Measurements from ENCODE around the gene NDOR1. TPM values are rescaled to one million over a fixed set of nuclear protein-coding genes. Genes with fewer than 3 reads are reported as not detected.

NDOR1 gene
- total RNA-seq, 4 donors from 2014 or later: 14.3 to 47.5 (median 22.0) TPM

GRCh38 chr9:137161558-137162486, 43.7 kb upstream of the NDOR1 start:
- no peak for DNase-seq
- H3K27me3 ChIP-seq: peaks cover 100% of the 10 kb centered on the region
- H3K9me3 ChIP-seq: no peaks in the 10 kb centered on the region
- intact Hi-C loops (cut with DNase I; ENCODE audit: low total_unique reads) (no loop called here), in situ Hi-C loops (cut with MboI; ENCODE audit: low pct_ligation_motif_present in 1 of 4, low pct_unique_long_range_greater_than_20kb in 1 of 4, low sequenced_read_pairs in 3 of 4) (no loop called here)
- H3K4me3 ChIP-seq: no peak overlapping the region
- no peak for TF ChIP-seq EP300 (IDR thresholded peaks at IDR 0.05; ENCODE audit: low read depth)
- TF ChIP-seq POLR2A (IDR thresholded peaks at IDR 0.05): no peak
- TF ChIP-seq CTCF (IDR thresholded peaks at IDR 0.05): no peak
- TF ChIP-seq POLR2AphosphoS5 (IDR thresholded peaks at IDR 0.05): no peak
- H3K4me1 ChIP-seq: peaks cover 9 to 25% (median 22%) of the 10 kb centered on the region in 4 donors
- H3K36me3 ChIP-seq: no peaks in the 10 kb centered on the region
- no peak overlapping the region for H3K27ac ChIP-seq
- 8% methylated on average over 54 of the region's 71 CpGs; no CpG with 5 or more reads in 1 of the 2 donors for WGBS, 2 donors (ENCODE audit: low coverage in 1 of 2)

- TF ChIP-seq EP300 (IDR thresholded peaks at IDR 0.05; ENCODE audit: low read depth) (no peak), POLR2AphosphoS5 (IDR thresholded peaks at IDR 0.05) (no peak), CTCF (IDR thresholded peaks at IDR 0.05) (peak in 4 of 5 experiments; percentile 10 to 40 (median 26)), POLR2A (IDR thresholded peaks at IDR 0.05) (no peak)
- H3K27me3 ChIP-seq: peaks cover 100% of the 10 kb centered on the region
- DNase-seq: peak; percentile 63
- peak overlapping the region in 1 of 4 donors; percentile 48 for H3K27ac ChIP-seq
- peaks cover 10 to 30% (median 25%) of the 10 kb centered on the region in 4 donors for H3K4me1 ChIP-seq
- H3K36me3 ChIP-seq: no peaks in the 10 kb centered on the region
- intact Hi-C loops (cut with DNase I; ENCODE audit: low total_unique reads): no loop called here
- no peaks in the 10 kb centered on the region for H3K9me3 ChIP-seq
- in situ Hi-C loops (cut with MboI; ENCODE audit: low pct_ligation_motif_present in 1 of 4, low pct_unique_long_range_greater_than_20kb in 1 of 4, low sequenced_read_pairs in 3 of 4): no loop called here
- WGBS, 2 donors (ENCODE audit: low coverage in 1 of 2): 18% methylated on average over 53 of the region's 74 CpGs; no CpG with 5 or more reads in 1 of the 2 donors
- H3K4me3 ChIP-seq: peak overlapping the region in 2 of 4 donors; percentile 7 to 19
These were observed 42.8 kb upstream of the NDOR1 start for GRCh38 chr9:137162505-137163364.

- Histone ChIP-seq H3K4me3 (peak overlapping the region in 2 of 4 donors; percentile 7 to 19), H3K36me3 (no peaks in the 10 kb centered on the region), H3K27me3 (peaks cover 100% of the 10 kb centered on the region), H3K9me3 (no peaks in the 10 kb centered on the region), H3K27ac (no peak overlapping the region), H3K4me1 (peaks cover 16 to 37% (median 31%) of the 10 kb centered on the region in 4 donors)
- intact Hi-C loops (cut with DNase I; ENCODE audit: low total_unique reads) (no loop called here), in situ Hi-C loops (cut with MboI; ENCODE audit: low pct_ligation_motif_present in 1 of 4, low pct_unique_long_range_greater_than_20kb in 1 of 4, low sequenced_read_pairs in 3 of 4) (no loop called here)
- no peak for TF ChIP-seq POLR2A (IDR thresholded peaks at IDR 0.05)
- no peak for TF ChIP-seq EP300 (IDR thresholded peaks at IDR 0.05; ENCODE audit: low read depth)
- TF ChIP-seq POLR2AphosphoS5 (IDR thresholded peaks at IDR 0.05): no peak
- no peak for TF ChIP-seq CTCF (IDR thresholded peaks at IDR 0.05)
- DNase-seq: no peak
- 63% methylated on average over 13 of the region's 26 CpGs; no CpG with 5 or more reads in 1 of the 2 donors for WGBS, 2 donors (ENCODE audit: low coverage in 1 of 2)
These were observed 42.2 kb upstream of the NDOR1 start for GRCh38 chr9:137163365-137163715.

GRCh38 chr9:137163805-137164204, 41.7 kb upstream of the NDOR1 start:
- DNase-seq: no peak
- in situ Hi-C loops (cut with MboI; ENCODE audit: low pct_ligation_motif_present in 1 of 4, low pct_unique_long_range_greater_than_20kb in 1 of 4, low sequenced_read_pairs in 3 of 4): no loop called here
- no peaks in the 10 kb centered on the region for H3K9me3 ChIP-seq
- intact Hi-C loops (cut with DNase I; ENCODE audit: low total_unique reads): no loop called here
- WGBS, 2 donors (ENCODE audit: low coverage in 1 of 2): 94% methylated on average over 13 of the region's 22 CpGs; no CpG with 5 or more reads in 1 of the 2 donors
- H3K4me3 ChIP-seq: no peak overlapping the region
- peaks cover 19 to 41% (median 36%) of the 10 kb centered on the region in 4 donors for H3K4me1 ChIP-seq
- TF ChIP-seq POLR2AphosphoS5 (IDR thresholded peaks at IDR 0.05): no peak
- no peak for TF ChIP-seq EP300 (IDR thresholded peaks at IDR 0.05; ENCODE audit: low read depth)
- TF ChIP-seq POLR2A (IDR thresholded peaks at IDR 0.05): no peak
- TF ChIP-seq CTCF (IDR thresholded peaks at IDR 0.05): no peak
- no peak overlapping the region for H3K27ac ChIP-seq
- H3K27me3 ChIP-seq: peaks cover 100% of the 10 kb centered on the region
- no peaks in the 10 kb centered on the region for H3K36me3 ChIP-seq

Measured in transverse colon (tissue), 4 donors.